Activated CD4-positive, CD25-positive, alpha-beta regulatory T cell treated with anti-CD3 and anti-CD28 coated beads, Interleukin-2, amount 50 U/mL, for 16 hours (primary cell): ENCODE results near the gene PGR.

Experiments
- DNase-seq: peaks from one replicate; pipeline ENCODE4 v3.0.0-alpha.2; 2020; ENCODE audit warnings: low read depth, low spot score

PGR gene

GRCh38 chr11:101010899-101011298 is 118.7 kb downstream of the PGR start:
- no peak for DNase-seq

DNA sequence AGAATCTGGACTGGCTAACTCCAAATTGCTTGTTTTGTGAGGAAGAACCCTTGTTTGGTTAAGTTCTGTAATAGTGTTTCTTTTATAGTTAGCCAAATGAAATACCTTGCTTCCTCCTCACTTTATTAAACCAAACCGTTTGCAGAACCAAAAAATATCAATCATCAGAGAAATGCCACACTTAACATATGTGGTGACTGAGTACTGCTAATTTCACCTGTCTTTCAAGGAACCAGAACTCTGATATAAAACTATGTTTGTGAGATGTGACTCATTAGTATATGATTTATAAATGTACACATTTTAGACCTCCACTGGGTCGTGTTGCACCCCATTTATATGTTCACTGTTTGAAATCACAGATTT is 119.9 kb downstream of the PGR start:
- no peak for DNase-seq

DNA sequence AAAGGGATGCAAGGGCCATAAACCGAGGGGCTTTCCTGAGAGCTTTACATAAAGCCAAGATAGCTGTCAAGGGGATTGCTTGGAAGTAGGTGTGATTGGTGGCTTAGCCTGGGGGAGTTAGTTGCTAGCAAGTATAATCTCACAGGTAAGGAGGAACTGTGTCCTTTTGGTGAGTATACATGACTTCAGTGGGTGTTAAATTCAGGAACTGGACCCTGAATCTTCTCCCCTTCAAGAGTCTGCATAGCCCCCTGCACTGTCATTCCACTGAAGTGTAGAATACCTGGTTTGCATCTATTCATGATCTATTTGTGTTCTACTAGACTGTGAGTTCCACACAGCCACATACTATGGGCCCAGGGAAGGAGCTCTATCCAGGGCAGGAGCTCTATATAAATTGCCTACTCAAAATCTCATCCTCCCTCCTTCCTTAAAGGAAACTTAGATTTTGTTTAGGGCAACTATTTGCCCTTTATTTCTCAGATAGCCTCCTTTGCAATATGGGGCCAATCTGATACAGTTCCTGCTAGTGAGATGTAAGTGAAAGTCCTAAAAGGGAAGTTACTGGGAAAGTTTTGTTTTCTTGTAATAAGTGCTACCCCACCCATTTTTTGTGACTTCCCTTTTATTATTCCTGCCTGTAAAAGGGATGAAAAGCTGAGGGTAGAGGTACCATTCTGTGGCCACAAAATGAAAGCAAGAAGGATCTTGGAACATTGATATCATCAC is 120.5 kb downstream of the PGR start:
- no peak for DNase-seq

DNA sequence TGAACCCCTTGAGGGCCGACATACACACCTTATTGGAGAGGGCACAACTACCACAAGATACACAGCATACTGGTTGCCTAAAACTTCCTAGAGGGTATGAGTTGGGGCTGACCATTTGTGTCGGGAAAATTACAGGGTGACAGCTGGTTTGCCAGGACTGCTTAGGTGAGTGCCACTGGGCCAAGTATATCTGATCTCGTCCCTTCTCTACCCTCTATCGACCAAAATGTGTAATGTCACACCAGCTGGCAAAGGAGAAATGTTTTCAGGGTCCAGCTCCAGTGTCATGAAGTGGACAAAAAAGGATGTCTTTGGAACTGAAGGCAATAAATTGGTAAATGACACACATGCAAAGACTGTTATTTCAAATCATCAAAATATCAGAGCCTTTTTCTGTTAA is 126.1 kb downstream of the PGR start:
- no peak for DNase-seq

GRCh38 chr11:100999756-101000155 is 129.9 kb downstream of the PGR start:
- DNase-seq = no peak

GRCh38 chr11:100994966-100995365 is 134.6 kb downstream of the PGR start:
- DNase-seq = no peak

DNA sequence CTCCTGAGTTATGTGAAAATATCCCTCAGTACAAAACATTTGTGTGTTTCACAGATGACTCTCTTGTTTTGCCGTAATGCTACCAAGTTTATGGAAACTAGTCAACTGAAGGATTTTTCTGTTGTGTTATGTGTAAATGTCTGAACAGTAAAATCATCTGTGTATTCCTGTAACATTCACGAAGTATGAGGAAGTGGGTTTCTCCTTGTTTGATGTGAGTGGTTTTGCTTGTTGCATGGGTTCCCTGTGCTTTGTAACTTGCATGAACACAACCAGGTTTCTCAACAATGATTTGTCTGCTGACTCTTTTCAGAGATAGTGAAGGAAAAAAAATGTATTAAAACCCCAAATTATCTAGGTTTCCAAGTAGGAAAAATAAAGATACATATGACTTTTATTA is 138.1 kb downstream of the PGR start:
- no peak for DNase-seq

GRCh38 chr11:100990931-100991330 is 138.7 kb downstream of the PGR start:
- no peak for DNase-seq

DNA sequence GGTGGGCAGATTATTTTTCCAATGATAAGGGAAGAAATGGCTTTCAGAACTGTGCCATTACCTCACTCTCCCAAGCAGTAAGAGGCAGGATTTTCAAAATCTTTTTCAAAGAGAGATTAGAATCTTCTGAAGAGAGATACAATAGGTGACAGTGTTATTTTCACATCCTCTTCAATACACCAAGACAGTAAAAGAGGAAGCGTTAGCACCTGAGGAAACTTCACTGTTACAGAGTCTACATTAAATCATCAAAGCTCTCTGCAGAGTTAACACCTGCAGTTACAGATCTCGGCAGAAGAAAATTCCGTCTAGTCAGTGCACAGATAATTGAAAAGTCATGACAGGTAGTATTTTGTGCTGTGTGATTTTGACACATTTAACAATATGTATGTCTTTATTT is 144.9 kb downstream of the PGR start:
- no peak for DNase-seq

DNA sequence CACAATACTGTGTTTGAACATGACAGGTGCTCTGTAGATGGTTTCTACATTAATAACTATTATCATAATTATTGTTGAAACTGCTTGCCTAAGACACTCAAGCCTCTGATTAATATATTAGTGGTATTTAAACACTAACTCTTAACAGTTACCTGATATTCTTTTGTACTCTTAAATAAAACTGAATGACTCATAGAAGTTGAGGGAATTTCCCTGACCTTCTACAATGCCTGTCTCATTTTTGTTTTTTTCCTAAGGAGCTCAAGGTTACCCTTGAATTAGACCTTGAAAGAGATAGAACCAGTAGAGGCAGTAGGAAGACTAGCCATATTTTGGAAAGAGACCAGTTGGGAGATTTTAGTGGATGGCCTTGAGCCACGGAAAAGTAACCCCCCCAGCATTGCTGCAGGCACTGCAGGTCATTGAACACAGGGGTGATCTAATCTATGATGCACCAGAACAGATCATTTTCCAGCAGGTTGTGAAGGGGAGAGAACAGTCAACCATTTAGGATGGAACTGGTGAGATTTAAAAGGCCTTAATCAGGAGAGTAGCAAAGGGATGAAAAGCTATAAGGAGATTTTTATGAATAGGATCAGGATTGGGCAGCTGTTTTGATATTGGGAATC is 148.3 kb downstream of the PGR start:
- DNase-seq = no peak

- DNase-seq = no peak
Observed at GRCh38 chr11:100980156-100980555, 149.5 kb downstream of the PGR start.
